Activated CD4-positive, alpha-beta T cell treated with anti-CD3 and anti-CD28 coated beads for 4 hours (primary cell): Measurements from ENCODE around the gene NHSL2.
"Not testable (repeated sequence)": the region's sequence is repeated elsewhere in the genome, so short reads cannot be mapped to it uniquely, and the experiment has no call there.

Experiments used
- DNase-seq, 2 donors: peaks; one replicate each; pipeline ENCODE4 v3.0.0-alpha.2; 2020

NHSL2 gene

GRCh38 chrX:72045552-72046277, 135.1 kb downstream of the NHSL2 start:
- no peak for DNase-seq

- DNase-seq = no peak
Observed at GRCh38 chrX:72046447-72046846, 135.8 kb downstream of the NHSL2 start.

GRCh38 chrX:72048510-72049455, 138.1 kb downstream of the NHSL2 start:
- DNase-seq = no peak

GRCh38 chrX:72050011-72050410, 139.4 kb downstream of the NHSL2 start:
- DNase-seq = no peak

- DNase-seq = no peak
Observed at GRCh38 chrX:72051589-72051988, 140.9 kb downstream of the NHSL2 start.

GRCh38 chrX:72052415-72053090, 141.9 kb downstream of the NHSL2 start:
- DNase-seq = no peak

- DNase-seq = no peak
Observed at GRCh38 chrX:72053508-72053907, 142.9 kb downstream of the NHSL2 start.

- no peak for DNase-seq
Observed at GRCh38 chrX:72054779-72055489, 144.3 kb downstream of the NHSL2 start.

- DNase-seq = no peak
Observed at GRCh38 chrX:72057331-72057730, 146.7 kb downstream of the NHSL2 start.

GRCh38 chrX:72057849-72058248, 147.2 kb downstream of the NHSL2 start:
- no peak for DNase-seq

GRCh38 chrX:72058346-72058745, 147.7 kb downstream of the NHSL2 start:
- DNase-seq = not testable (repeated sequence)

- no peak for DNase-seq
Observed at GRCh38 chrX:72060196-72060920, 149.7 kb downstream of the NHSL2 start.

GRCh38 chrX:72060921-72061490, 150.4 kb downstream of the NHSL2 start:
- no peak for DNase-seq

- DNase-seq = no peak
Observed at GRCh38 chrX:72062916-72063315, 152.3 kb downstream of the NHSL2 start.

GRCh38 chrX:72069350-72070160, 158.9 kb downstream of the NHSL2 start:
- no peak for DNase-seq

GRCh38 chrX:72071213-72071612, 160.6 kb downstream of the NHSL2 start:
- DNase-seq = no peak

- no peak for DNase-seq
Observed at GRCh38 chrX:72073633-72074032, 163.0 kb downstream of the NHSL2 start.

- no peak for DNase-seq
Observed at GRCh38 chrX:72078411-72078810, 167.8 kb downstream of the NHSL2 start.

GRCh38 chrX:72079607-72080006, 169.0 kb downstream of the NHSL2 start:
- DNase-seq = no peak

GRCh38 chrX:72080150-72080549, 169.5 kb downstream of the NHSL2 start:
- no peak for DNase-seq

- no peak for DNase-seq
Observed at GRCh38 chrX:72080800-72081199, 170.2 kb downstream of the NHSL2 start.
